Uterus (tissue), 4 donors: Measurements from ENCODE around the gene KRTAP19-7. TPM values are rescaled to one million over a fixed set of nuclear protein-coding genes. Genes with fewer than 3 reads are reported as not detected.

Experiments used
- DNase-seq, 2 donors: peaks; one replicate each; pipeline ENCODE4 v3.0.0-alpha.2; 2019 to 2020
- H3K27ac ChIP-seq, 2 donors: fragments of 200-600 bp; sonication (generic); 1 replicate in 1 of 2; 2 replicates in 1 of 2; pipeline ENCODE4 v1.5.1; 2016 to 2018
- H3K27me3 ChIP-seq, 2 donors: fragments of 200-600 bp; sonication (generic); one replicate each; pipeline ENCODE4 v1.5.1; 2018 to 2019; ENCODE audit warnings: control low read depth in 1 of 2
- H3K36me3 ChIP-seq, 2 donors: fragments of 200-600 bp; sonication (generic); one replicate each; pipeline ENCODE4 v1.5.1; 2019; ENCODE audit warnings: control low read depth in 1 of 2
- H3K4me1 ChIP-seq, 2 donors: fragments of 200-600 bp; sonication (generic); one replicate each; pipeline ENCODE4 v1.5.1; 2018 to 2019; ENCODE audit warnings: control low read depth in 1 of 2
- H3K4me3 ChIP-seq, 2 donors: fragments of 200-600 bp; sonication (generic); 1 replicate in 1 of 2; 2 replicates in 1 of 2; pipeline ENCODE4 v1.5.1; 2018 to 2019; ENCODE audit warnings: mild to moderate bottlenecking in 1 of 2
- H3K9me3 ChIP-seq, 2 donors: fragments of 200-600 bp; sonication (generic); one replicate each; pipeline ENCODE4 v1.5.1; 2019; ENCODE audit warnings: control low read depth in 1 of 2
- CTCF ChIP-seq, 4 experiments: fragments of 200-600 bp in 2 of 4; fragments of 450-650 bp in 2 of 4; sonication (generic) in 2 of 4; IDR thresholded peaks; one replicate each; pipeline ENCODE4 v1.5.1; 2016 to 2019; ENCODE audit warnings: antibody characterized with exemption in 4 of 4, mild to moderate bottlenecking in 2 of 4, moderate library complexity in 1 of 4
- POLR2A ChIP-seq, 2 donors: fragments of 450-650 bp; IDR thresholded peaks; one replicate each; pipeline ENCODE4 v1.6.1; 2016; ENCODE audit warnings: antibody characterized with exemption in 2 of 2, mild to moderate bottlenecking in 1 of 2, moderate library complexity in 1 of 2
- intact Hi-C: fragments of 100-400 bp; cut with DNase I; formaldehyde crosslinking; loops from one replicate; pipeline ENCODE4 v1.15.1; 2023; ENCODE audit warnings: low total_unique reads
- total RNA-seq, 4 donors: library from RNA; depleted of rRNA in 3 of 4; stranded (reverse); fragments of >200 nt in 3 of 4; gene quantifications; one replicate each; pipeline versions ENCODE4 v1.1.0 to v1.2.4, GENCODE V29; 2014 to 2023
- donor health status: DM: yes; HTN: yes; CAD: no.

The KRTAP19-7 gene
- total RNA-seq, 4 donors from 2014 or later: not detected

DNA sequence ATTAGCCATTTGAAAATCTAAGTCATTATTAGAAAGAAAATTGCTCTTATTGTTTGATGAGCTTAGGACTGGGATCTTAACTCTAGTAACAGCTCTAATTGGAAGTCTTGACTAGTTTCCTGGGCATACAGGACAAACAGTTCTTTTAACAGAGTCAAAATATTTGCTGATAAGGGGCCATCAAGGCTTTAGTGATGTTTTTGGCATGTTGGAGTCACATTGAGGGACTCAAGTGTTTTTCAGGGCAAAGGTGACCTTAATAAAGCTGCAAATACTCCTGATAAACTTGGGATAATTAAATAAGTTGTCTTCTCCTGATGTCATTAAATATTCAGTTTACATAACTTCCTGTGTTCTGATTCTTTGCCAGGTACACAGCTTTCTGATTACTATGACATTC lies 6.5 kb upstream of the KRTAP19-7 start:
- TF ChIP-seq CTCF (IDR thresholded peaks at IDR 0.05): no peak
- no peak for TF ChIP-seq POLR2A (IDR thresholded peaks at IDR 0.05)
- H3K9me3 ChIP-seq: no peaks in the 10 kb centered on the region
- H3K4me1 ChIP-seq: no peaks in the 10 kb centered on the region
- H3K27me3 ChIP-seq: no peaks in the 10 kb centered on the region
- no peak overlapping the region for H3K4me3 ChIP-seq
- intact Hi-C loops: no loop called here
- H3K27ac ChIP-seq: no peak overlapping the region
- H3K36me3 ChIP-seq: no peaks in the 10 kb centered on the region
- DNase-seq: no peak

DNA sequence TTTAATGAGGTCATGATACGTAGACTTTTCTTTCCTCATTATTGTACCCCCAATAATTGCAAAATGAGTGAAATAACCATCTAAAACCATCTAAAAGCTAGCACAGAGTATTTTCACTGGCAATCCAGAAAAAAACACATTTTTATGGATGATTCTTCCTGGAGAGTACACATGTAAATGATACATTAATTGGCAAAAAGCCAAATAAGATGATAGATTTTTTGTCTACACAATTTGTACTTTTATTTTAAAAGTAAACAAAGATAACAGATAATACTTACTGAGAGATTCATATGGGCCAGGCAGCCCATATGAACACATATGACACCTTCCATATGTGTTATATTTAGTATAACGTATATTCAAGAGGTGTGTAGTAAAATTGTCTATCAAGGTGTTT lies 2.5 kb upstream of the KRTAP19-7 start:
- DNase-seq: no peak
- intact Hi-C loops: no loop called here
- H3K27ac ChIP-seq: no peak overlapping the region
- TF ChIP-seq CTCF (IDR thresholded peaks at IDR 0.05): no peak
- TF ChIP-seq POLR2A (IDR thresholded peaks at IDR 0.05): no peak
- H3K4me3 ChIP-seq: no peak overlapping the region
- H3K36me3 ChIP-seq: no peaks in the 10 kb centered on the region
- H3K27me3 ChIP-seq: no peaks in the 10 kb centered on the region
- H3K4me1 ChIP-seq: no peaks in the 10 kb centered on the region
- H3K9me3 ChIP-seq: no peaks in the 10 kb centered on the region

GRCh38 chr21:30563072-30563471 lies 2.0 kb upstream of the KRTAP19-7 start:
- Histone ChIP-seq H3K4me3 (no peak overlapping the region), H3K27me3 (no peaks in the 10 kb centered on the region), H3K27ac (no peak overlapping the region), H3K36me3 (no peaks in the 10 kb centered on the region), H3K9me3 (no peaks in the 10 kb centered on the region), H3K4me1 (no peaks in the 10 kb centered on the region)
- intact Hi-C loops: no loop called here
- no peak for DNase-seq
- TF ChIP-seq POLR2A (IDR thresholded peaks at IDR 0.05): no peak
- TF ChIP-seq CTCF (IDR thresholded peaks at IDR 0.05): no peak

- no peak for TF ChIP-seq POLR2A (IDR thresholded peaks at IDR 0.05)
- TF ChIP-seq CTCF (IDR thresholded peaks at IDR 0.05): no peak
- intact Hi-C loops: no loop called here
Measured at GRCh38 chr21:30561957-30562356, 843 bp upstream of the KRTAP19-7 start.

GRCh38 chr21:30555095-30555494 lies 6.0 kb downstream of the KRTAP19-7 start:
- Histone ChIP-seq H3K27ac (no peak overlapping the region), H3K9me3 (no peaks in the 10 kb centered on the region), H3K4me3 (no peak overlapping the region), H3K36me3 (no peaks in the 10 kb centered on the region), H3K4me1 (no peaks in the 10 kb centered on the region), H3K27me3 (no peaks in the 10 kb centered on the region)
- intact Hi-C loops: no loop called here
- no peak for TF ChIP-seq CTCF (IDR thresholded peaks at IDR 0.05)
- no peak for TF ChIP-seq POLR2A (IDR thresholded peaks at IDR 0.05)
- DNase-seq: no peak

More at GRCh38 chr21:30561957-30562356, 843 bp upstream of the KRTAP19-7 start:
- H3K9me3 ChIP-seq: no peaks in the 10 kb centered on the region
- H3K27me3 ChIP-seq: no peaks in the 10 kb centered on the region
- H3K4me3 ChIP-seq: no peak overlapping the region
- DNase-seq: no peak
- no peaks in the 10 kb centered on the region for H3K36me3 ChIP-seq
- H3K4me1 ChIP-seq: no peaks in the 10 kb centered on the region
- H3K27ac ChIP-seq: no peak overlapping the region
